GM12864 (cell line): Measurements from ENCODE around the gene ZMYND11.

ENCODE experiments used
- DNase-seq: peaks from one replicate; pipeline ENCODE4 v3.0.0-alpha.2; 2011; ENCODE audit warnings: low read depth
- H3K4me3 ChIP-seq: 2 replicates; pipeline ENCODE4 v1.5.1; 2011; ENCODE audit warnings: mild to moderate bottlenecking, low read depth, low read length, control low read depth
- TF ChIP-seq, protein P1 (sequence below): IDR thresholded peaks from 2 replicates; pipeline ENCODE4 v1.5.1; 2011; ENCODE audit warnings: low read depth, mild to moderate bottlenecking, moderate library complexity, low read length, control low read depth, inconsistent platforms; ENCODE audit errors: missing control alignments

The ZMYND11 gene

DNA sequence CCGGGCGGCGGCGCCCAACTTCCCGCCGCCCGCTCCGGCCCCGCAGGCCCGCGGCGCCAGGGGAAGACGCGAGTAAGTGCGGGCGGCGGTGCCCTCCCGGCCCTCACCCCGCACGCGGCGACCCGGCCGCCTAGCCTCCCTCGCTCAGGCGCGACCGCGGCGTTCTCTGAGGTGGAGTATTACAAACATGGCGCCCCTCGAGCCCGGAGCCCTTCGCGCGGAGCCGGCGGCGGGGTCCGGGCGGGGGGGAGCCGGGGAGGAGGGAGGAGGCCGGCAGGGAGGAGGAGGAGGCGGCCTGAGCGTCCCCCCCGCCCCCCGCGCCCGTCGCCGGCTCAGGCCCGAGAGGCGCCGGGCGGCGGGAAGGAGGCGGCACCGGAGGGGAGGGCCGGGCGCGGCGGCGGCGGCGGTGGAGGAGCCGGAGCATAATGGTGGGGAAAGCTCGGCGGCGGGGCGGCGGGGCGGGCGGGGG lies at the start of gene ZMYND11:
TSS of gene ZMYND11 (plus strand) at position 324 of the 469 bp plus-strand sequence. CDS start 44,558 bp downstream, outside the sequence.
- H3K4me3 ChIP-seq: peak within 1 kb of the TSS; percentile 62
- no peak for DNase-seq
- TF ChIP-seq, protein P1, sequence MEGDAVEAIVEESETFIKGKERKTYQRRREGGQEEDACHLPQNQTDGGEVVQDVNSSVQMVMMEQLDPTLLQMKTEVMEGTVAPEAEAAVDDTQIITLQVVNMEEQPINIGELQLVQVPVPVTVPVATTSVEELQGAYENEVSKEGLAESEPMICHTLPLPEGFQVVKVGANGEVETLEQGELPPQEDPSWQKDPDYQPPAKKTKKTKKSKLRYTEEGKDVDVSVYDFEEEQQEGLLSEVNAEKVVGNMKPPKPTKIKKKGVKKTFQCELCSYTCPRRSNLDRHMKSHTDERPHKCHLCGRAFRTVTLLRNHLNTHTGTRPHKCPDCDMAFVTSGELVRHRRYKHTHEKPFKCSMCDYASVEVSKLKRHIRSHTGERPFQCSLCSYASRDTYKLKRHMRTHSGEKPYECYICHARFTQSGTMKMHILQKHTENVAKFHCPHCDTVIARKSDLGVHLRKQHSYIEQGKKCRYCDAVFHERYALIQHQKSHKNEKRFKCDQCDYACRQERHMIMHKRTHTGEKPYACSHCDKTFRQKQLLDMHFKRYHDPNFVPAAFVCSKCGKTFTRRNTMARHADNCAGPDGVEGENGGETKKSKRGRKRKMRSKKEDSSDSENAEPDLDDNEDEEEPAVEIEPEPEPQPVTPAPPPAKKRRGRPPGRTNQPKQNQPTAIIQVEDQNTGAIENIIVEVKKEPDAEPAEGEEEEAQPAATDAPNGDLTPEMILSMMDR: no peak

DNA sequence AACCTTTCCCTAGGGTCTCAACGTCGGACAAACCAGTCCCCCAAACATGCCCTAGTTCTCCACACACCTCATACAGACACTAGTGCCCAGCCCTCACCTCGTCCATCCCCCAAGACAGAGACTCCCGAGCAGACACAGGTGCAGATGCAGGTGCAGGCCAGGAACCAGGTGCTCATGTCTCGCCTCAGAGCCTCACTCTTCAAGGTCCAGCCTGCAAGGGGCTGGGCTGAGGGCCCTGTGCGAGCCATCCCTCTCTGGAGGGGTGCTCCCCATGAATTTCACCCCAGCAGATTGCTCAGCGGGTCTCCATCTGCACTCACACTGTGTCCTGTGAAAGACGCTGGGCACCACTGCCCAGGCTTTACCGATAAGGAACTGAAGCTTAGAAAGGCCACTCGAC lies 49.2 kb upstream of the ZMYND11 start:
- TF ChIP-seq, protein P1: no peak
- no peak overlapping the region for H3K4me3 ChIP-seq
- no peak for DNase-seq

DNA sequence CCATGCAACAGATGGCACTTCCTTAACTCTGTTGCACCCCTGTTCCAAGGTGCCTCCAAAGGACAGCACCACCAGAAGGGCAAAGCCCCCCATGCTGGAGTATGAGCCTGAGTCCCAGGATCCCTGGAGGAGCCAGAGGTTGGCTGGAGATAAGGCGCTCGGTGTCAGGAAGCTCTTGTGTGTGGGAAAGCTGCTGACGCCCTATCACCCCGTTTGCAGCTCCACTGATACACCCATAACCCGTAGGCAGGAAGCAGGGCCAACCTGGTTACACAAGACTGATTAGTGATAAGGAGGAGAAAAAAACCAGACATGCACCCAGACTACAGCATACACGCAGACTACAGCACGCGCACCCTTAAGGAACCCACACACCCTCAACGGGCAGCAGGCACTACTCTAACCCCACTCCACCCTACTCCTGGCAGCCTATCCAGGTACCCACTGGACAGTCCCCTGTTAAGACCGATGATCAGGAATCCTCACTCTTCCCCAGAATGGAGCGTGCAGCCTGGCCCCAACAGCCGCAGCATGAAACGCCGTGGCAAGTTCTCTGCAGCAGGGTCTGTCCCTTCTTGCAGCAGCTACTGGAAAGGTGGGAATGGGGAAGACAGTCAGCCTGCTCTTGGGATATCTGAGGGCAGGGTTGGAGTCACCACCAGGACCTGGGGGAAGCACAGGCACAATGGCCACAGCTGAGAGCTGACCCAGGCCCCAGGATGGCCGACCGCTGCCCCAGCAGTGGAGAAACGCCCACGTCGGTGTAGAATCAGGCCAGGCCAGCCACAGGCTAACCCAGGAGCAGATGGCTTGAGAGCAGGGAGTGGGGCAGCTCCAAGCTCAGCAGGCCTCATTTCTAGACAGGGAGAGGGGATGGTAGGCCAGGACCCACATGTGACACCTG lies 47.8 kb upstream of the ZMYND11 start:
- TF ChIP-seq, protein P1: no peak
- DNase-seq: no peak
- H3K4me3 ChIP-seq: no peak overlapping the region

DNA sequence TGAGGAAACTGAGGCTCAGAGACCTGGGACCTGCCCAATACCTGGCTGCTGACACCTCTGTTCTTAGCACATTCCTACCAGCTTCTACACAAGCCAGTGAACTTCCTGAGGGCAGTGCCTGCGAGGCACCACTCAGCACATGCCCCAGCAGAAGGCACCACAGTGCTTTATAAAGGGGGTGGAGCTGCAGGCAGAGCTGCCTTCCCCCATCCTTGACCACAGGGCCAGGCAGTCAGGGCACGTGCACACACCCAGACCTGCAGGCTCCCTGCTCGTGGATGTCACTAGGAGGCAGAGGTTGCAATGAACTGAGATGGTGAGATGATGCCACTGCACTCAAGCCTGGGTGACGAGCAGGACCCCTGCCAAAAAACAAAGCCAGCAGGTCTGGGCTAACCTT lies 47.0 kb upstream of the ZMYND11 start:
- H3K4me3 ChIP-seq: no peak overlapping the region
- TF ChIP-seq, protein P1: no peak
- DNase-seq: no peak

DNA sequence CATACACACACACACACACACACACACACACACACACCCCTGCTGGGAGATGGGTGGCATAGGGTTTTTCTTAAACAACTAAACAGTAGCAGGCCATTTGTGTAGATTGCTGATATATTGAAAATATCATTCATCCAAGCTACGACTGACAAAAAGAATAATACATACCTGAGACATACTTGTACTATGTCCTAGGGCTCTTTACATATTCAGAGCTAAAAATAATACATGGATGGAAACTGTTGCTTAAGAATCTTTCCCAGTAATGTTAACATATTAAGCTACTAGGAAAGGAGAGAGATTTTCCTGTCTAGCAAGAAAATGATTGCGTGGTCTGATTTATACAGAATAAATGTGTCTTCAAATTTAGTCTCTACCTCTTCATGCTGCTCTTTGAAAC lies 46.0 kb upstream of the ZMYND11 start:
- no peak for DNase-seq
- H3K4me3 ChIP-seq: no peak overlapping the region
- TF ChIP-seq, protein P1: no peak

DNA sequence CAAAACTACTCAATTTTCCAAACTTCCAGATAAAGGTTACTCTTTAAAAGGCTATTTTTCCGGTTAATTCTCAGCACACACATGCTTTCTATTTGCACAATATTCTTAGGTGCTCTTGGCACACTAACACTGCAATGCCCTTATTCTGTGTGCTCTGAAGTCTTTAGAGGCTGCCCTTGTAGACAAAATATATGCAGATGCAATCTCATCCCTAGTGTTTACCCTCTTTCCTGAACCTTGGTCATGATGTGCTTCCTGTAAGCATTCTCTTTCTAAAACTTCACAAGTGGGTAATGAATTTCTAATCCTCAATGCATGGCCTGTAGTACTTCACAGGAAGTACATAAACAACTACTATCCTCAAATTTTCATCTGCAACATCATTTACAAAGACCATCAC lies 45.1 kb upstream of the ZMYND11 start:
- no peak for DNase-seq
- TF ChIP-seq, protein P1: no peak
- no peak overlapping the region for H3K4me3 ChIP-seq

DNA sequence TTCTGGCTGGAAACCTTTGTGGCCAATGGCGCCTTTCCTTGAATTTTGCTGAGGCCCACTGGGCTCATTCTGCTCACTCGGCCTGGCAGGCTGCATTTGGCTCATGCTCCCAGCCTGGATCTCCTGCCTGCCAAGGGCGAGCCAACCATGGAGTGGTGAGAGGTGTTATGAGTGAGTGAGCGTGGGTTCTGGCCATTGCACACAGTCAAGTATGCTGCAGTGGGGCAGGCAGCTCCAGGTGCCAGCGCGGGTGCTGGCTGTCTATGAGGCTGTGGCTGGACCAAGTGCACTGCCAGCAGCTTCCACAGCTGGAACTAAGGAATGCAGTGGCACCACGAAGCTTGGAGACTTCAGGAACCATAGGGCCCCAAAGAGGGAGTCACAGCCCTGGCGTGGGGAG lies 43.9 kb upstream of the ZMYND11 start:
- TF ChIP-seq, protein P1: no peak
- DNase-seq: no peak
- no peak overlapping the region for H3K4me3 ChIP-seq
